ENCODE measurements around the gene FECH.
"Not testable (repeated sequence)": the region's sequence is repeated elsewhere in the genome, so short reads cannot be mapped to it uniquely, and the experiment has no call there.

The FECH gene

GRCh38 chr18:57533006-57533867, 53.3 kb downstream of the FECH start:
- DNase-seq (ENCODE audit: low read depth) = no peak

GRCh38 chr18:57529151-57529550, 57.4 kb downstream of the FECH start:
- no peak for DNase-seq (ENCODE audit: low read depth)

GRCh38 chr18:57527556-57528229, 58.8 kb downstream of the FECH start:
- no peak for DNase-seq (ENCODE audit: low read depth)

- no peak for DNase-seq (ENCODE audit: low read depth)
These were observed 63.1 kb downstream of the FECH start for GRCh38 chr18:57523171-57523956.

- DNase-seq (ENCODE audit: low read depth) = not testable (repeated sequence)
These were observed 64.2 kb downstream of the FECH start for GRCh38 chr18:57522348-57522747.

- DNase-seq (ENCODE audit: low read depth) = no peak
These were observed 66.7 kb downstream of the FECH start for GRCh38 chr18:57519668-57520424.

- no peak for DNase-seq (ENCODE audit: low read depth)
These were observed 68.0 kb downstream of the FECH start for GRCh38 chr18:57518533-57518932.

- no peak for DNase-seq (ENCODE audit: low read depth)
These were observed 70.4 kb downstream of the FECH start for GRCh38 chr18:57516056-57516455.

GRCh38 chr18:57505231-57505630, 81.3 kb downstream of the FECH start:
- DNase-seq (ENCODE audit: low read depth) = no peak

- no peak for DNase-seq (ENCODE audit: low read depth)
These were observed 83.9 kb downstream of the FECH start for GRCh38 chr18:57502624-57503023.

- no peak for DNase-seq (ENCODE audit: low read depth)
These were observed 87.7 kb downstream of the FECH start for GRCh38 chr18:57498682-57499256.
